HFF-Myc (cell line): ENCODE measurements around the gene SPOCK2.

ENCODE experiments used
- DNase-seq: peaks from one replicate; pipeline ENCODE4 v3.0.0-alpha.2; 2011; ENCODE audit warnings: low read depth; ENCODE audit errors: extremely low read depth
- H3K4me3 ChIP-seq: replicated peaks from 2 replicates; pipeline ENCODE4 v1.5.1; 2011; ENCODE audit warnings: low read depth, mild to moderate bottlenecking, control low read depth, low read length
- TF ChIP-seq, protein P1 (sequence below): IDR thresholded peaks from 2 replicates; pipeline ENCODE4 v1.5.1; 2012; ENCODE audit warnings: mild to moderate bottlenecking, low read depth, low read length, control low read depth; ENCODE audit errors: missing control alignments

The SPOCK2 gene

GRCh38 chr10:72082856-72083789 lies 5.2 kb downstream of the SPOCK2 start:
- DNase-seq: no peak
- H3K4me3 ChIP-seq: no peak overlapping the region

DNA sequence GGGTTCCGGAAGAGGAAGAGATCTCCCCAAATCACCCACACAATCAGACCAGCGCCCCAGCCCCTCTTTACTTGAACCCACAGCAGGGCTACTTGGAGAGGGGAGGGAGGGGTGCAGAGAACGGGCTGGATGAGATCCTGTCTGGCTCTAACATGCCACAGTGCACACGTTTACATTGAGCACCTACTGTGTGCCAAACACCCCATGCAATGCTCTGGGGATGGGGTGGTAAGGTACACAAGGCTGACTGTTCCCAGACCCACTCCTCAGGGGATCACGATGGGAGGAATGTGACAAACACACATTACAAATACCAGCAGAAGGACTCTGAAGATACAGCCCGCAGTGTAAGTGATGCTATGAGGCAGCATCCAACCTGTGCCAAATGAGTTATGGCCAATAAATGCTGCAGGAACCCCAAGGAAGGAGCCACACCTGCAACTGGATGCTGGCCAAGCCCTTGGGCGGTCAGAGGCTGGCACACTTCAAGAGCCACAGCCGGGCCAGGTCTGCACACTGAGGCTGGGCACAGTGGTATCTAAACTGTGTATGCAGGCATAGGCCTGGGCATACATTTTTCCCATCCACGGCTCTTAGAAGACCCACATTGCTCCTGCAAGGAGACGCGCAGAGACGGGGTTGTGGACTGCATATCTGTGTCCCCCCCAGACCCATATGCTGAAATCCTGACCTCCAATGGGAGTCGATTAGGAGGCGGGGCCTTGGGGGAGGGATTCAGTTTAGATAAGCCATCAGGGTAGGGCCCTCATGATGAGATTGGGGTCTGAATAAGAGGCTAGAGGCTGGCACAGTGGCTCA lies 6.4 kb downstream of the SPOCK2 start:
- no peak for DNase-seq
- TF ChIP-seq, protein P1, sequence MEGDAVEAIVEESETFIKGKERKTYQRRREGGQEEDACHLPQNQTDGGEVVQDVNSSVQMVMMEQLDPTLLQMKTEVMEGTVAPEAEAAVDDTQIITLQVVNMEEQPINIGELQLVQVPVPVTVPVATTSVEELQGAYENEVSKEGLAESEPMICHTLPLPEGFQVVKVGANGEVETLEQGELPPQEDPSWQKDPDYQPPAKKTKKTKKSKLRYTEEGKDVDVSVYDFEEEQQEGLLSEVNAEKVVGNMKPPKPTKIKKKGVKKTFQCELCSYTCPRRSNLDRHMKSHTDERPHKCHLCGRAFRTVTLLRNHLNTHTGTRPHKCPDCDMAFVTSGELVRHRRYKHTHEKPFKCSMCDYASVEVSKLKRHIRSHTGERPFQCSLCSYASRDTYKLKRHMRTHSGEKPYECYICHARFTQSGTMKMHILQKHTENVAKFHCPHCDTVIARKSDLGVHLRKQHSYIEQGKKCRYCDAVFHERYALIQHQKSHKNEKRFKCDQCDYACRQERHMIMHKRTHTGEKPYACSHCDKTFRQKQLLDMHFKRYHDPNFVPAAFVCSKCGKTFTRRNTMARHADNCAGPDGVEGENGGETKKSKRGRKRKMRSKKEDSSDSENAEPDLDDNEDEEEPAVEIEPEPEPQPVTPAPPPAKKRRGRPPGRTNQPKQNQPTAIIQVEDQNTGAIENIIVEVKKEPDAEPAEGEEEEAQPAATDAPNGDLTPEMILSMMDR: no peak
- no peak overlapping the region for H3K4me3 ChIP-seq

More at GRCh38 chr10:72082856-72083789, 5.2 kb downstream of the SPOCK2 start:
- TF ChIP-seq, protein P1: no peak

GRCh38 chr10:72081210-72081609 lies 7.1 kb downstream of the SPOCK2 start:
- no peak overlapping the region for H3K4me3 ChIP-seq
- DNase-seq: no peak
- TF ChIP-seq, protein P1: no peak

- TF ChIP-seq, protein P1: no peak
- no peak overlapping the region for H3K4me3 ChIP-seq
- no peak for DNase-seq
Measured at GRCh38 chr10:72080042-72080975, 8.0 kb downstream of the SPOCK2 start.

- no peak overlapping the region for H3K4me3 ChIP-seq
- no peak for DNase-seq
- TF ChIP-seq, protein P1: no peak
Measured at GRCh38 chr10:72079356-72079755, 9.0 kb downstream of the SPOCK2 start.

GRCh38 chr10:72077275-72077990 lies 10.9 kb downstream of the SPOCK2 start:
- TF ChIP-seq, protein P1: no peak
- DNase-seq: no peak
- H3K4me3 ChIP-seq: no peak overlapping the region
